GM12878 (cell line): Measurements from ENCODE around the gene KCNIP3. TPM values are rescaled to one million over a fixed set of nuclear protein-coding genes. Genes with fewer than 3 reads are reported as not detected.

Experiments
- ATAC-seq: fragments of 200-7000 bp; cut with Tn5 transposase; 3 replicates; pipeline ENCODE4 v1.9.1; 2020; ENCODE audit warnings: mild to moderate bottlenecking, moderate library complexity
- BruUV-seq: library from RNA; stranded (reverse); fragments of 400-500 nt; replicated peaks from 2 replicates; lab custom pipeline; 2021; lab: Mats Ljungman, UMichigan
- CTCF ChIA-PET: fragments of 300-600 bp; sonication (Branson Sonifier 250); formaldehyde crosslinking; extraction: SDS; loops from one replicate; lab custom pipeline; 2021; ENCODE audit warnings: inconsistent platforms; lab: Yijun Ruan, JAX
- POLR2A ChIA-PET: fragments of 350-600 bp; formaldehyde crosslinking; extraction: SDS; loops from one replicate; lab custom pipeline; 2021; ENCODE audit warnings: inconsistent platforms; lab: Charles Lee
- RAD21 ChIA-PET: fragments of 300-600 bp; sonication (Branson Sonifier 250); formaldehyde crosslinking; loops from one replicate; lab custom pipeline; 2023; ENCODE audit warnings: antibody characterized with exemption; ENCODE audit not compliant: unreplicated experiment; lab: Charles Lee
- SMC1A ChIA-PET: fragments of 300-600 bp; sonication (Branson Sonifier 250); formaldehyde crosslinking; loops from one replicate; lab custom pipeline; 2023; ENCODE audit not compliant: unreplicated experiment, uncharacterized antibody; lab: Charles Lee
- DNase-seq: peaks from one replicate; pipeline ENCODE4 v3.0.0-alpha.2; 2011; ENCODE audit warnings: low read depth, low spot score
- FAIRE-seq: peaks from 3 replicates; lab custom pipeline; 2011; peaks lifted over from hg19 to GRCh38; lab: Jason Lieb, UNC
- H2AFZ ChIP-seq: 2 replicates; pipeline ENCODE4 v1.6.0; 2011; ENCODE audit warnings: low read depth, low read length, control low read depth; ENCODE audit not compliant: control insufficient read depth
- H3K27ac ChIP-seq: 2 replicates; pipeline ENCODE4 v1.5.1; 2011; ENCODE audit warnings: control low read depth; ENCODE audit not compliant: control insufficient read depth, insufficient read depth
- H3K27me3 ChIP-seq, 2 experiments: replicated peaks in 1 of 2; 2 replicates each; pipeline versions ENCODE4 v1.6.0 to v1.6.1; 2011; ENCODE audit warnings: low read length in 1 of 2; ENCODE audit not compliant: control insufficient read depth in 2 of 2, insufficient read depth in 2 of 2
- H3K36me3 ChIP-seq, 2 experiments: 2 replicates each; pipeline ENCODE4 v1.5.1; 2011; ENCODE audit warnings: low read length in 1 of 2; ENCODE audit not compliant: control insufficient read depth in 2 of 2, insufficient read depth in 2 of 2
- H3K4me1 ChIP-seq: 2 replicates; pipeline ENCODE4 v1.6.1; 2011; ENCODE audit warnings: mild to moderate bottlenecking, low read length, moderate library complexity, mixed read lengths; ENCODE audit not compliant: control insufficient read depth, insufficient read depth
- H3K4me2 ChIP-seq: 2 replicates; pipeline ENCODE4 v1.6.0; 2011; ENCODE audit warnings: control low read depth; ENCODE audit not compliant: control insufficient read depth, insufficient read depth
- H3K4me3 ChIP-seq: fragments of 200-600 bp; sonication (generic); 2 replicates; pipeline ENCODE4 v1.5.1; 2016
- H3K79me2 ChIP-seq: 2 replicates; pipeline ENCODE4 v1.6.0; 2011; ENCODE audit warnings: low read length; ENCODE audit not compliant: control insufficient read depth, insufficient read depth
- H3K9ac ChIP-seq: 2 replicates; pipeline ENCODE4 v1.8.0; 2011; ENCODE audit warnings: low read length, control low read depth, mixed read lengths; ENCODE audit not compliant: control insufficient read depth, insufficient read depth
- H3K9me3 ChIP-seq: replicated peaks from 3 replicates; pipeline ENCODE4 v1.5.1; 2011; ENCODE audit warnings: mild to moderate bottlenecking, low read length; ENCODE audit not compliant: control insufficient read depth, insufficient read depth
- H4K20me1 ChIP-seq: 2 replicates; pipeline ENCODE4 v1.6.0; 2011; ENCODE audit not compliant: control insufficient read depth, insufficient read depth
- CBX5 ChIP-seq: sonication (generic); IDR thresholded peaks from 2 replicates; pipeline ENCODE4 v1.6.1; 2016; ENCODE audit warnings: low read depth, moderate library complexity, mild to moderate bottlenecking, inconsistent platforms
- CHD4 ChIP-seq: fragments of 200-600 bp; sonication (generic); IDR thresholded peaks from 2 replicates; pipeline ENCODE4 v1.6.1; 2016; ENCODE audit warnings: mild to moderate bottlenecking
- DPF2 ChIP-seq: fragments of 450-650 bp; IDR thresholded peaks from 2 replicates; pipeline ENCODE4 v1.6.1; 2017; ENCODE audit warnings: mild to moderate bottlenecking
- EZH2 ChIP-seq: IDR thresholded peaks from 2 replicates; pipeline ENCODE4 v1.6.1; 2012; ENCODE audit warnings: low read depth, mild to moderate bottlenecking, control low read depth, inconsistent platforms, low read length, borderline replicate concordance; ENCODE audit not compliant: control insufficient read depth
- IRF4 ChIP-seq: IDR thresholded peaks from 2 replicates; pipeline ENCODE4 v1.6.1; 2011; ENCODE audit warnings: low read depth, low read length
- KAT2A ChIP-seq: conservative IDR thresholded peaks from 2 replicates; pipeline ENCODE4 v1.6.1; 2011; ENCODE audit warnings: low read depth, low read length; ENCODE audit not compliant: control insufficient read depth
- MTA3 ChIP-seq: IDR thresholded peaks from 2 replicates; pipeline ENCODE4 v1.6.1; 2012; ENCODE audit warnings: low read length, inconsistent platforms, borderline replicate concordance
- MYB ChIP-seq: fragments of 150-350 bp; IDR thresholded peaks from 2 replicates; pipeline ENCODE4 v1.6.1; 2014; ENCODE audit warnings: mild to moderate bottlenecking, low read depth, low read length, borderline replicate concordance
- PAX5 ChIP-seq: IDR thresholded peaks from 2 replicates; pipeline ENCODE4 v1.6.1; 2011; ENCODE audit warnings: low read depth, low read length, borderline replicate concordance
- RAD21 ChIP-seq: IDR thresholded peaks from 2 replicates; pipeline ENCODE4 v1.6.1; 2011; ENCODE audit warnings: mild to moderate bottlenecking, low read depth, low read length, moderate library complexity; ENCODE audit not compliant: insufficient read depth
- RCOR1 ChIP-seq: conservative IDR thresholded peaks from 2 replicates; pipeline ENCODE4 v1.6.1; 2012; ENCODE audit warnings: low read depth, low read length, improper control_type of control experiment
- RUNX3 ChIP-seq: IDR thresholded peaks from 2 replicates; pipeline ENCODE4 v1.6.1; 2012; ENCODE audit warnings: low read length, inconsistent platforms
- SIN3A ChIP-seq: IDR thresholded peaks from 2 replicates; pipeline ENCODE4 v1.6.1; 2012; ENCODE audit warnings: low read depth, low read length, improper control_type of control experiment
- SMC3 ChIP-seq: IDR thresholded peaks from 2 replicates; pipeline ENCODE4 v1.6.1; 2011; ENCODE audit warnings: low read length, improper control_type of control experiment, borderline replicate concordance
- STAT3 ChIP-seq: IDR thresholded peaks from 2 replicates; pipeline ENCODE4 v1.6.1; 2011; ENCODE audit warnings: low read depth, low read length, improper control_type of control experiment
- TCF12 ChIP-seq: IDR thresholded peaks from 2 replicates; pipeline ENCODE4 v1.6.1; 2011; ENCODE audit warnings: low read depth, mild to moderate bottlenecking, low read length
- YY1 ChIP-seq: IDR thresholded peaks from 2 replicates; pipeline ENCODE4 v1.6.1; 2011; ENCODE audit warnings: low read depth, mild to moderate bottlenecking, low read length
- WGBS: methylation state at CpG from one replicate; pipeline ENCODE4 v1.1.6; 2016; ENCODE audit warnings: low lambda C conversion rate; ENCODE audit not compliant: insufficient replicate concordance, insufficient coverage; ENCODE audit errors: missing lambda C conversion rate; 5-methylcytosine and 5-hydroxymethylcytosine counted together
- in situ Hi-C: fragments of 300-500 bp; cut with MboI; formaldehyde crosslinking; loops from 9 replicates; pipeline ENCODE4 v1.14.3; 2018; ENCODE audit warnings: mixed read lengths
- intact Hi-C: fragments of 100-400 bp; cut with micrococcal nuclease; formaldehyde crosslinking; loops from one replicate; pipeline ENCODE4 v1.14.2; 2022; ENCODE audit not compliant: unreplicated experiment
- polyA plus RNA-seq, 11 experiments: library from polyadenylated mRNA; depleted of rRNA in 4 of 11; unstranded in 6 of 11; stranded (reverse) in 5 of 11; fragments of >200 nt; fragmentation: Nextera tagmentation in 4 of 11; fragmentation: Illumina TruSeq in 1 of 11; extraction: Ambion mirVana in 4 of 11; extraction: Trizol in 1 of 11; gene quantifications; 1 replicate in 1 of 11; 2 replicates in 10 of 11; pipeline versions ENCODE4 v1.2.1 to v1.2.3, GENCODE V29; 2011 to 2016; ENCODE audit warnings: inconsistent platforms in 2 of 11, missing spikeins in 2 of 11, low read depth in 1 of 11
- total RNA-seq, 4 experiments: library from RNA; depleted of rRNA in 3 of 4; stranded (reverse); fragments of >200 nt in 3 of 4; fragmentation: Illumina TruSeq in 1 of 4; extraction: Trizol in 1 of 4; gene quantifications; 2 replicates each; pipeline versions ENCODE4 v1.2.1 to v1.2.3, GENCODE V29; 2013 to 2021
- TF ChIP-seq, protein P1 (sequence below): fragments of 450-650 bp; IDR thresholded peaks from 2 replicates; pipeline ENCODE4 v1.6.1; 2017; ENCODE audit warnings: mild to moderate bottlenecking
- TF ChIP-seq, protein P2 (sequence below): fragments of 450-650 bp; IDR thresholded peaks from 2 replicates; pipeline ENCODE4 v1.6.1; 2014; ENCODE audit warnings: mild to moderate bottlenecking
- TF ChIP-seq, protein P3 (sequence below), 3 experiments: IDR thresholded peaks in 2 of 3; conservative IDR thresholded peaks in 1 of 3; 2 replicates each; pipeline ENCODE4 v1.5.1; 2011; ENCODE audit warnings: low read depth in 3 of 3, low read length in 3 of 3, mild to moderate bottlenecking in 3 of 3, control low read depth in 2 of 3, moderate library complexity in 2 of 3, inconsistent platforms in 1 of 3, mixed read lengths in 1 of 3; ENCODE audit not compliant: control insufficient read depth in 2 of 3, insufficient read depth in 1 of 3; ENCODE audit errors: extremely low read depth in 1 of 3

Gene KCNIP3
- total and polyA plus RNA-seq, 10 of the 15 experiments (the other 5 are each of a cell fraction or from before 2014, with no cell fraction given) = not detected

DNA sequence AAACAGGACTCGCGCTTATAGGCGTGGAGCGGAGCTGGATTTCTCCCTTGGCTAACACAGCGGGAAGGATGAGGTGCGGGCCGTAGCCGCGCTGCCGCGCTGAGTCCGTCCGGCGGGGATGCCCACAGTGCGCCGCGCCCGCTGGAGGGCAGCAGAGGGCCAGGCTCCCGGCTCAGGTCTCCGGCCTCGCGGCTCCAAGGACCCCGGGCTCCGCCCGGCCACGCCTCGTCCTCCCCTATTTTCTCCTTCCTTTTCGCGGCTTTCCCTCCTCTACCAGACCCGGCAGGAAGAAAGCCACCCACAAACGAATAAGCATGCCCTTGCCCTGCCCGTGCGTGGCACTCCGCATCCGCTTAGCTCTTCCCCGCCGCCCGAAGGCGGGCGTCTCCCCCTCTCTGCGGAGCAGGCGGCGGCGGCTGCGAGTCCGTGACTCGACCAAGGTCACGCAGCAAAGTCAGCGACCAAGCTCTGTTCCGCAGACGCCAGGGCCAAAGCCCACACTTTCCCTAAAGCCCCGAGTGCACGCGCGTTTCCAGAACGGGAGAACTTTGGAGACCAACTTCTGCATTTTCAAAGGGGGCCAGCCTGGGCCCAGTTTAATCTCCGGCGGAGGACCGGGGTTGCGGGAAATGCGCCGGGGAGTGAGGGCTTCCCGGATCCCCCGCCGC is 48.5 kb downstream of the KCNIP3 start:
- H3K4me3 ChIP-seq = no peak overlapping the region
- DNase-seq (no peak), ATAC-seq (peak; percentile 98), FAIRE-seq (no peak)
- H3K27me3 ChIP-seq = peaks cover 6 to 12% of the 10 kb centered on the region in 2 experiments; a peak in 3 of 4 replicates
- POLR2A ChIA-PET = no interaction called here
- peaks cover 3% of the 10 kb centered on the region; the same call in 1 of the 2 replicates for H3K4me1 ChIP-seq
- in situ Hi-C loops (no loop called here), intact Hi-C loops (no loop called here)
- H3K9ac ChIP-seq = no peak overlapping the region
- no peaks in the 10 kb centered on the region for H3K79me2 ChIP-seq
- peak overlapping the region; percentile 86 for H3K4me2 ChIP-seq
- H2AFZ ChIP-seq = peak overlapping the region; percentile 47; the same call in 1 of the 2 replicates
- TF ChIP-seq YY1 = 0 out of 2 replicates have a peak, but pooled peaks have one; percentile 19
- no peak for TF ChIP-seq MTA3
- no peak for TF ChIP-seq DPF2
- no peak for TF ChIP-seq SIN3A
- no peak for TF ChIP-seq RCOR1
- TF ChIP-seq, protein P1, sequence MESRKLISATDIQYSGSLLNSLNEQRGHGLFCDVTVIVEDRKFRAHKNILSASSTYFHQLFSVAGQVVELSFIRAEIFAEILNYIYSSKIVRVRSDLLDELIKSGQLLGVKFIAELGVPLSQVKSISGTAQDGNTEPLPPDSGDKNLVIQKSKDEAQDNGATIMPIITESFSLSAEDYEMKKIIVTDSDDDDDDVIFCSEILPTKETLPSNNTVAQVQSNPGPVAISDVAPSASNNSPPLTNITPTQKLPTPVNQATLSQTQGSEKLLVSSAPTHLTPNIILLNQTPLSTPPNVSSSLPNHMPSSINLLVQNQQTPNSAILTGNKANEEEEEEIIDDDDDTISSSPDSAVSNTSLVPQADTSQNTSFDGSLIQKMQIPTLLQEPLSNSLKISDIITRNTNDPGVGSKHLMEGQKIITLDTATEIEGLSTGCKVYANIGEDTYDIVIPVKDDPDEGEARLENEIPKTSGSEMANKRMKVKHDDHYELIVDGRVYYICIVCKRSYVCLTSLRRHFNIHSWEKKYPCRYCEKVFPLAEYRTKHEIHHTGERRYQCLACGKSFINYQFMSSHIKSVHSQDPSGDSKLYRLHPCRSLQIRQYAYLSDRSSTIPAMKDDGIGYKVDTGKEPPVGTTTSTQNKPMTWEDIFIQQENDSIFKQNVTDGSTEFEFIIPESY = no peak
- TF ChIP-seq RUNX3 = no peak
- TF ChIP-seq IRF4 = no peak
- TF ChIP-seq, protein P2, sequence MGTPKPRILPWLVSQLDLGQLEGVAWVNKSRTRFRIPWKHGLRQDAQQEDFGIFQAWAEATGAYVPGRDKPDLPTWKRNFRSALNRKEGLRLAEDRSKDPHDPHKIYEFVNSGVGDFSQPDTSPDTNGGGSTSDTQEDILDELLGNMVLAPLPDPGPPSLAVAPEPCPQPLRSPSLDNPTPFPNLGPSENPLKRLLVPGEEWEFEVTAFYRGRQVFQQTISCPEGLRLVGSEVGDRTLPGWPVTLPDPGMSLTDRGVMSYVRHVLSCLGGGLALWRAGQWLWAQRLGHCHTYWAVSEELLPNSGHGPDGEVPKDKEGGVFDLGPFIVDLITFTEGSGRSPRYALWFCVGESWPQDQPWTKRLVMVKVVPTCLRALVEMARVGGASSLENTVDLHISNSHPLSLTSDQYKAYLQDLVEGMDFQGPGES = no peak
- 0 out of 2 replicates have a peak, but pooled peaks have one; percentile 15 for TF ChIP-seq SMC3
- no peak for TF ChIP-seq CBX5
- TF ChIP-seq TCF12 = no peak
- TF ChIP-seq STAT3 = no peak
- no peak for TF ChIP-seq MYB
- TF ChIP-seq, protein P3, sequence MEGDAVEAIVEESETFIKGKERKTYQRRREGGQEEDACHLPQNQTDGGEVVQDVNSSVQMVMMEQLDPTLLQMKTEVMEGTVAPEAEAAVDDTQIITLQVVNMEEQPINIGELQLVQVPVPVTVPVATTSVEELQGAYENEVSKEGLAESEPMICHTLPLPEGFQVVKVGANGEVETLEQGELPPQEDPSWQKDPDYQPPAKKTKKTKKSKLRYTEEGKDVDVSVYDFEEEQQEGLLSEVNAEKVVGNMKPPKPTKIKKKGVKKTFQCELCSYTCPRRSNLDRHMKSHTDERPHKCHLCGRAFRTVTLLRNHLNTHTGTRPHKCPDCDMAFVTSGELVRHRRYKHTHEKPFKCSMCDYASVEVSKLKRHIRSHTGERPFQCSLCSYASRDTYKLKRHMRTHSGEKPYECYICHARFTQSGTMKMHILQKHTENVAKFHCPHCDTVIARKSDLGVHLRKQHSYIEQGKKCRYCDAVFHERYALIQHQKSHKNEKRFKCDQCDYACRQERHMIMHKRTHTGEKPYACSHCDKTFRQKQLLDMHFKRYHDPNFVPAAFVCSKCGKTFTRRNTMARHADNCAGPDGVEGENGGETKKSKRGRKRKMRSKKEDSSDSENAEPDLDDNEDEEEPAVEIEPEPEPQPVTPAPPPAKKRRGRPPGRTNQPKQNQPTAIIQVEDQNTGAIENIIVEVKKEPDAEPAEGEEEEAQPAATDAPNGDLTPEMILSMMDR (IDR thresholded peaks at IDR 0.05 in 2 of 3, conservative IDR thresholded peaks at IDR 0.05 in 1 of 3; ENCODE audit: control insufficient read depth in 2 of 3, extremely low read depth in 1 of 3, insufficient read depth in 1 of 3, low read depth in 3 of 3, low read length in 3 of 3) = peak; percentile 77 to 87 (median 77)
- no peak for TF ChIP-seq EZH2
- peak; percentile 32; the same call in 1 of the 2 replicates for TF ChIP-seq RAD21
- TF ChIP-seq CHD4 = no peak
- TF ChIP-seq PAX5 = no peak
- no peak for TF ChIP-seq KAT2A
- RAD21 ChIA-PET = interaction anchor here (1.5 kb wide), 1 partner anchor 11 kb away, joined by 3 read pairs; no protein-coding TSS in a partner anchor
- H4K20me1 ChIP-seq = no peaks in the 10 kb centered on the region; the same call in 1 of the 2 replicates
- SMC1A ChIA-PET = interaction anchor here (1.3 kb wide), 1 partner anchor 41 kb away, joined by 4 read pairs; no protein-coding TSS in a partner anchor
- H3K27ac ChIP-seq = no peak overlapping the region
- no peaks in the 10 kb centered on the region for H3K36me3 ChIP-seq
- BruUV-seq = no TSS peak
- 2% methylated on average over 63 of the region's 65 CpGs for WGBS
- no peaks in the 10 kb centered on the region for H3K9me3 ChIP-seq
- CTCF ChIA-PET = interaction anchor here (1.1 to 1.7 kb wide), 4 partner anchors 9 to 114 kb away, joined by 4 to 5 read pairs (median 4); no protein-coding TSS in a partner anchor
